CD8-positive, alpha-beta memory T cell (primary cell): ENCODE data around the gene MYBPHL. TPM values are rescaled to one million over a fixed set of nuclear protein-coding genes. Genes with fewer than 3 reads are reported as not detected.

Experiments
- CTCF ChIA-PET: fragments of 350-600 bp; sonication (Branson Sonifier 250); formaldehyde crosslinking; loops from one replicate; lab custom pipeline; 2021; ENCODE audit warnings: antibody characterized with exemption; lab: Charles Lee
- POLR2A ChIA-PET: fragments of 350-600 bp; sonication (Branson Sonifier 250); formaldehyde crosslinking; loops from one replicate; lab custom pipeline; 2021; ENCODE audit warnings: antibody characterized with exemption; lab: Charles Lee
- DNase-seq, 5 donors: peaks; one replicate each; pipeline versions ENCODE4 v3.0.0 to v3.0.0-alpha.2; 2020 to 2022; ENCODE audit warnings: mixed read lengths in 1 of 5
- H3K27ac ChIP-seq: one replicate; pipeline ENCODE4 v1.7.0; 2013; ENCODE audit warnings: low read depth, mild to moderate bottlenecking, low read length, moderate library complexity
- H3K27me3 ChIP-seq: 2 replicates; pipeline ENCODE4 v1.7.0; 2013; ENCODE audit warnings: low read length, mild to moderate bottlenecking; ENCODE audit not compliant: insufficient read depth, poor library complexity, severe bottlenecking
- H3K36me3 ChIP-seq: 2 replicates; pipeline ENCODE4 v1.7.0; 2013; ENCODE audit warnings: mild to moderate bottlenecking, low read length, moderate library complexity; ENCODE audit not compliant: insufficient read depth
- H3K4me1 ChIP-seq: 2 replicates; pipeline ENCODE4 v1.7.0; 2013; ENCODE audit warnings: mild to moderate bottlenecking, low read length, moderate library complexity; ENCODE audit not compliant: insufficient read depth
- H3K4me3 ChIP-seq: 2 replicates; pipeline ENCODE4 v1.7.0; 2013; ENCODE audit warnings: mild to moderate bottlenecking, low read length
- H3K9me3 ChIP-seq: 2 replicates; pipeline ENCODE4 v1.7.0; 2013; ENCODE audit warnings: mild to moderate bottlenecking, low read length
- H3K27ac Mint-ChIP-seq, 8 donors: one replicate each; pipeline ENCODE4 v1.8.0; 2020 to 2021; ENCODE audit warnings: mixed read lengths in 8 of 8, mild to moderate bottlenecking in 6 of 8, inconsistent platforms in 3 of 8, moderate library complexity in 3 of 8
- H3K27me3 Mint-ChIP-seq, 2 donors: one replicate each; pipeline ENCODE4 v1.8.0; 2020 to 2021; ENCODE audit warnings: mixed read lengths in 2 of 2, mild to moderate bottlenecking in 1 of 2, moderate library complexity in 1 of 2
- H3K36me3 Mint-ChIP-seq, 3 donors: one replicate each; pipeline ENCODE4 v1.8.0; 2020 to 2021; ENCODE audit warnings: mixed read lengths in 3 of 3, inconsistent platforms in 1 of 3, mild to moderate bottlenecking in 1 of 3
- H3K4me1 Mint-ChIP-seq, 3 donors: one replicate each; pipeline ENCODE4 v1.8.0; 2020 to 2021; ENCODE audit warnings: mixed read lengths in 3 of 3, inconsistent platforms in 1 of 3, mild to moderate bottlenecking in 1 of 3
- H3K4me3 Mint-ChIP-seq, 7 donors: one replicate each; pipeline ENCODE4 v1.8.0; 2020 to 2021; ENCODE audit warnings: mixed read lengths in 7 of 7, mild to moderate bottlenecking in 6 of 7, moderate library complexity in 4 of 7, inconsistent platforms in 2 of 7
- H3K9me3 Mint-ChIP-seq, 5 donors: one replicate each; pipeline ENCODE4 v1.8.0; 2020 to 2022; ENCODE audit warnings: mixed read lengths in 5 of 5, mild to moderate bottlenecking in 3 of 5, moderate library complexity in 2 of 5, inconsistent platforms in 1 of 5
- polyA plus RNA-seq: library from polyadenylated mRNA; unstranded; fragments of 300-500 nt; fragmentation: Illumina TruSeq; gene quantifications from one replicate; pipeline ENCODE4 v1.2.3, GENCODE V29; 2021
- total RNA-seq, 2 experiments: library from RNA; stranded (reverse); gene quantifications; one replicate each; pipeline ENCODE4 v1.2.3, GENCODE V29; 2021

Gene MYBPHL
- total and polyA plus RNA-seq, 3 experiments from 2014 or later = not detected

- H3K36me3 ChIP-seq = no peaks in the 10 kb centered on the region
- H3K9me3 ChIP-seq = no peaks in the 10 kb centered on the region
- no peak overlapping the region for H3K4me3 Mint-ChIP-seq
- H3K4me1 ChIP-seq = no peaks in the 10 kb centered on the region
- H3K27me3 Mint-ChIP-seq = peaks cover 0 to 4% of the 10 kb centered on the region in 2 donors
- H3K9me3 Mint-ChIP-seq = no peaks in the 10 kb centered on the region
- no peak overlapping the region for H3K27ac ChIP-seq
- H3K27me3 ChIP-seq = no peaks in the 10 kb centered on the region
- H3K27ac Mint-ChIP-seq = peak overlapping the region in 1 of 8 donors; percentile 60
- H3K4me3 ChIP-seq = no peak overlapping the region
- POLR2A ChIA-PET = no interaction called here
- peaks cover 0 to 4% (median 2%) of the 10 kb centered on the region in 3 donors for H3K4me1 Mint-ChIP-seq
- peaks cover 0 to 2% (median 2%) of the 10 kb centered on the region in 3 donors for H3K36me3 Mint-ChIP-seq
- DNase-seq = no peak
- CTCF ChIA-PET = interaction anchor here (1.2 to 2.8 kb wide), 4 partner anchors 133 to 270 kb away, joined by 4 to 13 read pairs (median 6); partner anchors contain the start of gene SORT1
These were observed 41.8 kb downstream of the MYBPHL start for GRCh38 chr1:109265016-109265415.

DNA sequence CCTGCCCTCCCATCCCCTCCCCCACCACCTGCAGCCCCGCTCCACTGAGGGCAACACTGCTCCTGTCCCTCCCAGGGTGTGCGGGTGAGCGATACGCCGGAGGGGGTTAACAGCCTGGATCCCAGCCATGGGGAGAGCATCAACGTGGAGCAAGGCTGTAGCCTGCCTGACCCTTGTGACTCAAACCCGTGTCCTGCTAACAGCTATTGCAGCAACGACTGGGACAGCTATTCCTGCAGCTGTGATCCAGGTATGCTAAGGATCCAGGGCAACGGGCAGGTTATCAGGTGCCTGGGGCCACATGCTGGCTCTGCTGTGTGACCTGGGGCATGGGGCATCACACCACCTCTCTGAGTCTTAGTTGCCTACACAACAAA lies 42.4 kb downstream of the MYBPHL start:
- no peaks in the 10 kb centered on the region for H3K27me3 ChIP-seq
- peaks cover 0 to 2% of the 10 kb centered on the region in 2 donors for H3K27me3 Mint-ChIP-seq
- ChIA-PET CTCF (interaction anchor here (0.8 to 2.8 kb wide), 7 partner anchors 10 to 271 kb away, joined by 4 to 13 read pairs (median 4); partner anchors contain the start of gene SORT1), POLR2A (no interaction called here)
- DNase-seq = no peak
- H3K9me3 ChIP-seq = no peaks in the 10 kb centered on the region
- no peak overlapping the region for H3K4me3 ChIP-seq
- H3K4me1 Mint-ChIP-seq = peaks cover 0 to 4% (median 2%) of the 10 kb centered on the region in 3 donors
- H3K27ac Mint-ChIP-seq = no peak overlapping the region
- no peaks in the 10 kb centered on the region for H3K9me3 Mint-ChIP-seq
- H3K27ac ChIP-seq = no peak overlapping the region
- H3K36me3 ChIP-seq = no peaks in the 10 kb centered on the region
- peaks cover 0 to 2% (median 0%) of the 10 kb centered on the region in 3 donors for H3K36me3 Mint-ChIP-seq
- no peaks in the 10 kb centered on the region for H3K4me1 ChIP-seq
- H3K4me3 Mint-ChIP-seq = no peak overlapping the region

DNA sequence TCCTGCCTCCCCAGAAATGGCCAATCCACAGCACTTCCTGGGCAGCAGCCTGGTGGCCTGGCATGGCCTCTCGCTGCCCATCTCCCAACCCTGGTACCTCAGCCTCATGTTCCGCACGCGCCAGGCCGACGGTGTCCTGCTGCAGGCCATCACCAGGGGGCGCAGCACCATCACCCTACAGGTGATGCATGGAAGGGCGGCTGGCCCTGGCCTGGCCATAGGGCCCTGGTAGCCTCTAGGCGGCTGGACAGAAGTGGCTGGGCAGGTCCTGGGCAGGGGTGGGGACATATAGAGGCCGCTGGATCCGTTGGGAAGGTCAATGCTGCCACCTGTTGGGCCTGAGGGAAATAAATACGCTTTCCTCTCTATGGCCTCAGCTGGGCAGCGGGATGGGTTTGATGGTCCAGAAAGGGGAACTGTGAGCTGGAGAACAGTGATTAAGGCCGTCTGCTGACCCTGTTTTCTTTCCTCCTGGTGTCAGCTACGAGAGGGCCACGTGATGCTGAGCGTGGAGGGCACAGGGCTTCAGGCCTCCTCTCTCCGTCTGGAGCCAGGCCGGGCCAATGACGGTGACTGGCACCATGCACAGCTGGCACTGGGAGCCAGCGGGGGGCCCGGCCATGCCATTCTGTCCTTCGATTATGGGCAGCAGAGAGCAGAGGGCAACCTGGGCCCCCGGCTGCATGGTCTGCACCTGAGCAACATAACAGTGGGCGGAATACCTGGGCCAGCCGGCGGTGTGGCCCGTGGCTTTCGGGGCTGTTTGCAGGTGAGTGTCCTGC lies 43.0 kb downstream of the MYBPHL start:
- Mint-ChIP-seq H3K4me3 (no peak overlapping the region), H3K4me1 (peaks cover 0 to 4% (median 2%) of the 10 kb centered on the region in 3 donors), H3K36me3 (peaks cover 0 to 4% (median 0%) of the 10 kb centered on the region in 3 donors), H3K27ac (peak overlapping the region in 2 of 8 donors; percentile 68 to 90), H3K9me3 (no peaks in the 10 kb centered on the region), H3K27me3 (peaks cover 0 to 2% of the 10 kb centered on the region in 2 donors)
- no peak overlapping the region for H3K4me3 ChIP-seq
- H3K27ac ChIP-seq = no peak overlapping the region
- ChIA-PET POLR2A (no interaction called here), CTCF (interaction anchor here (0.6 to 2.8 kb wide), 9 partner anchors 10 to 272 kb away, joined by 3 to 13 read pairs (median 4); partner anchors contain the start of gene SORT1)
- no peaks in the 10 kb centered on the region for H3K9me3 ChIP-seq
- no peaks in the 10 kb centered on the region for H3K4me1 ChIP-seq
- DNase-seq = peak; percentile 60 to 80 (median 67)
- H3K27me3 ChIP-seq = no peaks in the 10 kb centered on the region
- no peaks in the 10 kb centered on the region for H3K36me3 ChIP-seq

- Histone ChIP-seq H3K36me3 (no peaks in the 10 kb centered on the region), H3K9me3 (no peaks in the 10 kb centered on the region), H3K4me3 (no peak overlapping the region), H3K4me1 (no peaks in the 10 kb centered on the region), H3K27me3 (no peaks in the 10 kb centered on the region), H3K27ac (no peak overlapping the region)
- Mint-ChIP-seq H3K36me3 (peaks cover 0 to 3% (median 0%) of the 10 kb centered on the region in 3 donors), H3K4me1 (peaks cover 0 to 4% (median 2%) of the 10 kb centered on the region in 3 donors), H3K27ac (no peak overlapping the region), H3K4me3 (no peak overlapping the region), H3K9me3 (no peaks in the 10 kb centered on the region), H3K27me3 (peaks cover 0 to 2% of the 10 kb centered on the region in 2 donors)
- ChIA-PET CTCF (interaction anchor here (0.6 to 1.6 kb wide), 6 partner anchors 9 to 257 kb away, joined by 3 to 4 read pairs (median 4); no protein-coding TSS in a partner anchor), POLR2A (no interaction called here)
- DNase-seq = no peak
These were observed 43.6 kb downstream of the MYBPHL start for GRCh38 chr1:109263234-109263596.

DNA sequence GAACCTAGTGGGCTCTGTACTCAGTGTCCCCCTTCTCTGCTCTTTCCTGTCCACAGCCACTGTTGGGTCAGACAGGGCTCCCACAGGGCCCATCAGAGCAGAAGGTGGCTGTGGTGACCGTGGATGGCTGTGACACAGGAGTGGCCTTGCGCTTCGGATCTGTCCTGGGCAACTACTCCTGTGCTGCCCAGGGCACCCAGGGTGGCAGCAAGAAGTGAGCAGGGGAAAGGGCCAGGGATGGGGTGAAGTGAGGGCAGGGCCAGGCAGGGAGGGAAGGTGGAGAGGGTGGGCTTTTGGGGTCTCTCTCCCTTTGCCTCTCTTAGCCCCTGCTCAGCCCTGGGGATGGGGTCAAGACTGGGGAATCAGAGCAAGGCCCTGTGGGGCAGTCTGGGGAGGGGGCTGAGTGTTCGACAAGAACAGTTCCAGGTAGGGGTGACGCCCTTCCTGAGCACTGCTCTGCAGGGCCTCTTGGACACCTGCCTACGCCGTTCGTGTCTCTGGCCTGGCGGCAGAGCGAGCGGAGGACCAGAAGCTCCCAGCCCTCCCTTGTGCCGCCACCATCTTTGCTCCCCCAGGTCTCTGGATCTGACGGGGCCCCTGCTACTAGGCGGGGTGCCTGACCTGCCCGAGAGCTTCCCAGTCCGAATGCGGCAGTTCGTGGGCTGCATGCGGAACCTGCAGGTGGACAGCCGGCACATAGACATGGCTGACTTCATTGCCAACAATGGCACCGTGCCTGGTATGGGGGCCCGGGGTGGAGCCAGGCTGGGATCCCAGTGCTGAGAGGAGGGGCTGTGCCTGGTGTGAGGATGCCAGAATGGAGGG lies 44.4 kb downstream of the MYBPHL start:
- peaks cover 0 to 2% (median 0%) of the 10 kb centered on the region in 3 donors for H3K36me3 Mint-ChIP-seq
- POLR2A ChIA-PET = no interaction called here

DNA sequence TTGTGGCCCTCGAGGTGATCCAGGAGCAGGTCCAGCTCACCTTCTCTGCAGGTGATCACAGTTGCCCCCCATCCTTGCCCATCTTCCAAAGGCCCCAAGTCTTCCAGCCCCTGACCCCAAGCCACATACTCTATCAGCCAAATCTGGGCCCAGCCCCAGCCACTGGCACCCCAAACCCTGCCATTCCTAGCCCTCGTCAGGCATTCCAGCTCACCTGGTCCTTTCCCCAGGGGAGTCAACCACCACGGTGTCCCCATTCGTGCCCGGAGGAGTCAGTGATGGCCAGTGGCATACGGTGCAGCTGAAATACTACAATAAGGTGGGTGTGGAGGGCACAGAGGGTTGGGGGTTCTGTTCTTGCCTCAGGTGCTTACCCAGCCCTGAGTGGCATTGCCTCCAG lies 45.2 kb downstream of the MYBPHL start:
- no peaks in the 10 kb centered on the region for H3K4me1 ChIP-seq
- no peaks in the 10 kb centered on the region for H3K9me3 Mint-ChIP-seq
- no peaks in the 10 kb centered on the region for H3K27me3 ChIP-seq
- peaks cover 0 to 4% (median 2%) of the 10 kb centered on the region in 3 donors for H3K4me1 Mint-ChIP-seq
- no peaks in the 10 kb centered on the region for H3K9me3 ChIP-seq
- no peak overlapping the region for H3K4me3 ChIP-seq
- no peaks in the 10 kb centered on the region for H3K36me3 ChIP-seq
- ChIA-PET POLR2A (no interaction called here), CTCF (interaction anchor here (1.0 to 1.6 kb wide), 3 partner anchors 8 to 270 kb away, joined by 3 to 4 read pairs (median 4); no protein-coding TSS in a partner anchor)
- no peaks in the 10 kb centered on the region for H3K27me3 Mint-ChIP-seq
- no peak overlapping the region for H3K27ac Mint-ChIP-seq
- DNase-seq = no peak
- H3K36me3 Mint-ChIP-seq = peaks cover 0 to 2% (median 0%) of the 10 kb centered on the region in 3 donors
- no peak overlapping the region for H3K27ac ChIP-seq
- no peak overlapping the region for H3K4me3 Mint-ChIP-seq

More for the DNA sequence above, 44.4 kb downstream of the MYBPHL start:
- Mint-ChIP-seq H3K9me3 (no peaks in the 10 kb centered on the region), H3K4me3 (no peak overlapping the region), H3K27ac (no peak overlapping the region), H3K4me1 (peaks cover 0 to 4% (median 2%) of the 10 kb centered on the region in 3 donors), H3K27me3 (peaks cover 0 to 2% of the 10 kb centered on the region in 2 donors)
- Histone ChIP-seq H3K9me3 (no peaks in the 10 kb centered on the region), H3K36me3 (no peaks in the 10 kb centered on the region), H3K27ac (no peak overlapping the region), H3K4me3 (no peak overlapping the region), H3K4me1 (no peaks in the 10 kb centered on the region), H3K27me3 (no peaks in the 10 kb centered on the region)
- DNase-seq = no peak
- CTCF ChIA-PET = interaction anchor here (0.6 to 1.6 kb wide), 6 partner anchors 9 to 269 kb away, joined by 3 to 4 read pairs (median 4); no protein-coding TSS in a partner anchor

GRCh38 chr1:109261006-109261405 lies 45.8 kb downstream of the MYBPHL start:
- ChIA-PET CTCF (interaction anchor here (1.0 to 1.2 kb wide), 2 partner anchors 231 to 271 kb away, joined by 3 to 4 read pairs; no protein-coding TSS in a partner anchor), POLR2A (no interaction called here)
- Histone ChIP-seq H3K27ac (no peak overlapping the region), H3K9me3 (no peaks in the 10 kb centered on the region), H3K4me3 (no peak overlapping the region), H3K4me1 (no peaks in the 10 kb centered on the region), H3K27me3 (no peaks in the 10 kb centered on the region), H3K36me3 (no peaks in the 10 kb centered on the region)
- no peak overlapping the region for H3K27ac Mint-ChIP-seq
- no peaks in the 10 kb centered on the region for H3K9me3 Mint-ChIP-seq
- H3K4me3 Mint-ChIP-seq = no peak overlapping the region
- DNase-seq = no peak
- H3K36me3 Mint-ChIP-seq = peaks cover 0 to 2% (median 0%) of the 10 kb centered on the region in 3 donors
- H3K27me3 Mint-ChIP-seq = no peaks in the 10 kb centered on the region
- H3K4me1 Mint-ChIP-seq = peaks cover 0 to 7% (median 2%) of the 10 kb centered on the region in 3 donors
